ENCODE results near the gene FAT1. TPM values are rescaled to one million over a fixed set of nuclear protein-coding genes. Genes with fewer than 3 reads are reported as not detected.

FAT1 gene
- total RNA-seq, 6 experiments from 2014 or later, result 32.9 to 173 (median 69.7) TPM

DNA sequence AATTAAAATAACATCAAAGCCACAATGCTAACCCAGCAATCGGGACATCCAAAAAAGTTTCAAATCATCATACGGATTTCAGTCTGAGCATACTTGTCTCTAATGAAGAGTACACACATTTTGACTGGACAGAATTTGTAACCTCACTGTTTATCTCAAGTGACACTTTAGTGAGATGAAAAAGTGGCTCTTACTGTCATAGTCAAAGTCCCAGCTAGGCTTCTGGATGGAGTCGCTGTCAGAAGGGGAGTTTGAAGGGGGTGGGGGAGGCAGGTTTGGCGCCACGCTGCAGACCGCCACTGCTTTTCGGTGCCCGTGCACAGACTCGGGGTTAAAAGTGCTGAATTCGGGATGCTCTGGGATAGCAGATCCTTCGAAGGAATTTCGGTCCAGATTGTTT lies 127.3 kb downstream of the FAT1 start:
- Histone ChIP-seq H3K4me3 (no peak overlapping the region), H3K27ac (no peak overlapping the region), H3K4me1 (no peaks in the 10 kb centered on the region), H3K9me3 (no peaks in the 10 kb centered on the region), H3K27me3 (no peaks in the 10 kb centered on the region), H3K36me3 (peaks cover 0 to 56% (median 5%) of the 10 kb centered on the region in 4 donors)
- intact Hi-C loops (cut with DNase I), result no loop called here
- no peak for TF ChIP-seq POLR2A (IDR thresholded peaks at IDR 0.05)
- TF ChIP-seq, protein P1, sequence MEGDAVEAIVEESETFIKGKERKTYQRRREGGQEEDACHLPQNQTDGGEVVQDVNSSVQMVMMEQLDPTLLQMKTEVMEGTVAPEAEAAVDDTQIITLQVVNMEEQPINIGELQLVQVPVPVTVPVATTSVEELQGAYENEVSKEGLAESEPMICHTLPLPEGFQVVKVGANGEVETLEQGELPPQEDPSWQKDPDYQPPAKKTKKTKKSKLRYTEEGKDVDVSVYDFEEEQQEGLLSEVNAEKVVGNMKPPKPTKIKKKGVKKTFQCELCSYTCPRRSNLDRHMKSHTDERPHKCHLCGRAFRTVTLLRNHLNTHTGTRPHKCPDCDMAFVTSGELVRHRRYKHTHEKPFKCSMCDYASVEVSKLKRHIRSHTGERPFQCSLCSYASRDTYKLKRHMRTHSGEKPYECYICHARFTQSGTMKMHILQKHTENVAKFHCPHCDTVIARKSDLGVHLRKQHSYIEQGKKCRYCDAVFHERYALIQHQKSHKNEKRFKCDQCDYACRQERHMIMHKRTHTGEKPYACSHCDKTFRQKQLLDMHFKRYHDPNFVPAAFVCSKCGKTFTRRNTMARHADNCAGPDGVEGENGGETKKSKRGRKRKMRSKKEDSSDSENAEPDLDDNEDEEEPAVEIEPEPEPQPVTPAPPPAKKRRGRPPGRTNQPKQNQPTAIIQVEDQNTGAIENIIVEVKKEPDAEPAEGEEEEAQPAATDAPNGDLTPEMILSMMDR (IDR thresholded peaks at IDR 0.05), result no peak
- WGBS (ENCODE audit: insufficient coverage, low coverage, low lambda C conversion rate, missing lambda C conversion rate), result 88% methylated on average over 11 of the region's 12 CpGs
- ATAC-seq (no peak), DNase-seq (no peak)

DNA sequence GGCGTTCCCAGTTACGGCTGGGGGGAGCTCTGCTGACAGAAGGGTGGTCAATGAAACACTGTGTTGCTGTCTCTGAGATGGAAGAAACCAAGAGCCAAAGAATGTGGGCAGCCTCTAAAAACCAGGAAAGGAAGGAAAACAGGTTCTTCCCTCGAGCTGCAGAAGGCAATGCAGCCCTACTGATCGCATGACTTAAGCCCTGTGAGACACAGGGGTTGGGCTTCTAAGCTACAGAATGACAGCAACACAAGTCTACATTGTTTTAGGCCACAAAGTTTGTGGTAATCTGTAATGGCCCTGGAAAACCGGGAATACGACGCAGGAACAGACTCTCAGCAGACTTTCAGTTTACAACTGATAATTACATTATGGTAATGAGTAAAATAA lies 130.1 kb downstream of the FAT1 start:
- intact Hi-C loops (cut with DNase I), result no loop called here
- H3K9me3 ChIP-seq, result no peaks in the 10 kb centered on the region
- no peak overlapping the region for H3K4me3 ChIP-seq
- H3K27me3 ChIP-seq, result no peaks in the 10 kb centered on the region
- DNase-seq (no peak), ATAC-seq (no peak)
- peaks cover 0 to 33% (median 2%) of the 10 kb centered on the region in 4 donors for H3K36me3 ChIP-seq
- H3K27ac ChIP-seq, result no peak overlapping the region
- H3K4me1 ChIP-seq, result no peaks in the 10 kb centered on the region
- 89% methylated on average over 7 of the region's 7 CpGs for WGBS (ENCODE audit: insufficient coverage, low coverage, low lambda C conversion rate, missing lambda C conversion rate)
- no peak for TF ChIP-seq POLR2A (IDR thresholded peaks at IDR 0.05)
- TF ChIP-seq, protein P1 (IDR thresholded peaks at IDR 0.05), result no peak

DNA sequence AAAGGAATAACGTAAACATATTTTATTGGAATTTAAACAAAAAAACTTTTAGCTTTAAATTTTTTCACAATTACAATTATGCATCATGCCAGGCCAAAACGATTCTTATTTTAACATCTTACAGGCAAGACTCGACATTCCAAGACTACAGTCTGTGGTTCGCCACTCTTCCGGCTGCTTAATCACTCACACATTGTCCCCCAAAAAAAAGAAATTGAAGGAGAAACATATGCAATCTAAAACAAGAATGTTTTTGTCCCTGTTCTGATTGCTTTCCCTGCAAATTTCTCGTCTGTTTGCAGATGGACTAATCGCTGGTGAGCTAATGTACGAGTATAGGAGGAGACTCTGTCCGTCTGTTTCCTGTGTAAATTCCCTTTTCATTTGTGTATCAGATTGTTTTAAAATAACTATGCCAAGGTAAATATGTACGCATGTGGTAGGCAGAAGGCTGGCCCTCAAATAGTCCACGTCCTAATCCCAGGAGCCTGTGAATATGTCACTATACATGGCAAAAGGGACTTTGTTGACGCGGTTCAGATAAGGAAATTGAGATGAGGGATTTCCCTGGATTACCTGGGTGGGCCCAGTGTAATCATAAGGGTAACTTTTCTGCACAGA lies 130.6 kb downstream of the FAT1 start:
- peak in 3 of 4 donors; percentile 69 to 96 (median 85) for ATAC-seq
- TF ChIP-seq, protein P1 (IDR thresholded peaks at IDR 0.05), result no peak
- TF ChIP-seq POLR2A (IDR thresholded peaks at IDR 0.05), result no peak
- intact Hi-C loops (cut with DNase I), result no loop called here
- peaks cover 0 to 28% (median 2%) of the 10 kb centered on the region in 4 donors for H3K36me3 ChIP-seq
- WGBS (ENCODE audit: insufficient coverage, low coverage, low lambda C conversion rate, missing lambda C conversion rate), result 64% methylated on average over 13 of the region's 13 CpGs
- no peaks in the 10 kb centered on the region for H3K9me3 ChIP-seq
- H3K4me3 ChIP-seq, result no peak overlapping the region
- H3K4me1 ChIP-seq, result no peaks in the 10 kb centered on the region
- H3K27me3 ChIP-seq, result no peaks in the 10 kb centered on the region
- no peak overlapping the region for H3K27ac ChIP-seq
- no peak for DNase-seq

DNA sequence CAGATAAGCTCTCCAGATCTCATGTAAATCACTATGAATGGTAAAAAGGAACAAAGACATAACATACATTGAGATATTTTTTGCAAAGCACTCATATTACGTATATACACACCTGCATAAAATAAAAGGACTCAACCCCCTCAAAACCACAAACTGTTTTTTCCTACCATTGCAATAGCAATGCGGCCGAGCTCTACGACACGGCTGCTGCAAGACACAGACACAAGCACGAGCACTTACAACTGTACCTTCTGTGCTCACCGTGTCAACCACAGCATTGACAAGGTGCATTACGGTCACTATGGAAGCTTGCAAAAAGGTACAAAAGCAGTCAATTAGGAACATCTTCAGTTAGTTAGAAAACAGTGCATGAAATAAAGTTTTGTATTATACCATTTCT lies 131.2 kb downstream of the FAT1 start:
- Histone ChIP-seq H3K27me3 (no peaks in the 10 kb centered on the region), H3K4me3 (no peak overlapping the region), H3K4me1 (no peaks in the 10 kb centered on the region), H3K27ac (no peak overlapping the region), H3K9me3 (no peaks in the 10 kb centered on the region), H3K36me3 (peaks cover 0 to 25% (median 2%) of the 10 kb centered on the region in 4 donors)
- no peak for DNase-seq
- 92% methylated on average over 8 of the region's 8 CpGs for WGBS (ENCODE audit: insufficient coverage, low coverage, low lambda C conversion rate, missing lambda C conversion rate)
- intact Hi-C loops (cut with DNase I), result no loop called here
- TF ChIP-seq POLR2A (IDR thresholded peaks at IDR 0.05), result no peak
- TF ChIP-seq, protein P1 (IDR thresholded peaks at IDR 0.05), result no peak
- ATAC-seq, result no peak

Data from right lobe of liver (tissue), 6 donors.